GM21390 (cell line): ENCODE measurements around the gene MYO1E.
"Not testable (repeated sequence)": the region's sequence is repeated elsewhere in the genome, so short reads cannot be mapped to it uniquely, and the experiment has no call there.

ENCODE experiments used
- ATAC-seq: cut with Tn5 transposase; IDR thresholded peaks from one replicate; pipeline ENCODE4 v1.9.1; 2021; ENCODE audit not compliant: unreplicated experiment

MYO1E gene

DNA sequence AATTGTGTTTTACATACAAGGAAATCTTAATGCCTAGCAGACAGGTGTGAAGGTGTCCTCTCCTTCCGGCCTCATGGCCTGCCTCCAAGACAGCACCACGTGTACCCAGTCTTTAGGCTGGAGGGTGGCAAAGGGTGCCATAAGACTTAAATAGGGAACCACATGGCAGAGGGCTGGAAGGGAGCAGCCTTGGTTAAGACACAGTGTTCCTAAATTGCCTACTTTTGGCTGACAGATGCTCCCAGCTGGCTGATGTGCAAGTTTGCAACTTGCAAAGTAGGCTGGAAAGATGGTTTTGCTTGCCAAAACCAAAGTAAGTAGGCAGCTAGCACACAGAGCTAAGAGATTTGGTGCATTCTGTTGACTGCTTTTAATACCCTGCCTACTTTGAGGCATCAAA is 222.5 kb downstream of the MYO1E start:
- no peak for ATAC-seq

DNA sequence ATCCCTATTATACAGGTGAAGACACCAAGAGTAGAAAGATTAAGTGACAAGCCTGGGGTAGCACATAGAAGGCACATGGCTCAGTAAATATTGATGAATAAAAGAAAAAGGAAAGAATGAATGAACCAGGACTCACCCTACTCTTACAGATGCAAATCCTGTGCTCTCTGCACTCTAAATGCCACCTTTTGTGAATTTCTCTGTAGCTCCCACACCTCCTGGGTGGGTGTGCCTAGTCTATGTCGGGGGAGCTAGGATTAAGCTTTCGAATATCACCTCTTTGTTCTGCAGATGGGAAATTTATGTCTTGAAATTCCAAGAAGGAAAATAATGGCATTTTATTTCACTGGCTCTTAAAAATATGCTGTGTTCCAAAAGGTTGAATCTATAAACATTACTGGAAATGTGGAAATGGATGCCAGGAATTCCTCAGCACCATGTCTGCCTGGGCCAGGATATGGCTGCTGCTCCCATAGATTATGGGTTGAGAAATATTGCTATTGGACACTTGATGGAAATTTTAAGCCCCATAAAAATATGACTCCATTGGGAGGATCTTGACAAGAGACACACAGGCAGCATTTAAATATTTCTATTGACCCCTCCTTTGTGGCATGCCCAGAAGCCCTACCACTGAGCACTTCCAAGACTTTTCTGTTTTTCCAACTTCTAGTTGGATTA is 224.4 kb downstream of the MYO1E start:
- ATAC-seq, result no peak

DNA sequence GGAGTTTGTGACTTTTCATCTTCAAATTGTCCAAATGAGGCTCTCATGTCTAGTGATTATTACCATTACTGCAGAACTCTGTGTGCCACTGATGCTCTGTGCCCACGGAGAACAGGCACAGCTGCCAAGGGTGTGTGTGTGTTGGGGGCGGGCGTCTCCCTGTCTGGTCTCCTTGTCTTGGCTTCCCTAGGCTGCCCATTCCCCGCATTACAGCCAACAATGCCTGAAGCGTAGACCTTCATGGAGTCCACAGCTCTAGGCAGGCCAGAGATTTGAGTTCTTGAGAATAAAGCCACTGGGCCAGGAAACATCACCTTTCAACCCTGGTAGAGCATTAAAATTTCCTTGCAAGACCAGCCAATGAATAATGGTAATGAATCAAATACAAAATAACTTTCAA is 225.0 kb downstream of the MYO1E start:
- ATAC-seq, result no peak

DNA sequence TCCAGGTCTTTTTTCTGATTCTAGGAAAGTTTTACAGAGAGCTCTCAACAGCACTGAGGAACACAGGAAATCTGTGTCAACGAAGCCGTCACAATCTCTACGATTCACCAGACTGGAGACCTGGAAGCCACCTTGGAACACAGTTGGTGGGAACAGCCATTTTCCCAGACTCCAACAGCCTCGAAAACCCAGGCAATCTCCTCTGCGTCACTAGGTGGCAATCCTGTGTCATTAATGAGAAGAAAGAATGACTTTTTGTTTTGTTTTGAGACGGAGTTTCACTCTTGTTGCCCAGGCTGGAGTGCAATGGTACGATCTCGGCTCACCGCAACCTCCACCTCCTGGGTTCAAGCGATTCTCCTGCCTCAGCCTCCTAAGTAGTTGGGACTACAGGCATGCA is 228.1 kb downstream of the MYO1E start:
- ATAC-seq, result not testable (repeated sequence)

DNA sequence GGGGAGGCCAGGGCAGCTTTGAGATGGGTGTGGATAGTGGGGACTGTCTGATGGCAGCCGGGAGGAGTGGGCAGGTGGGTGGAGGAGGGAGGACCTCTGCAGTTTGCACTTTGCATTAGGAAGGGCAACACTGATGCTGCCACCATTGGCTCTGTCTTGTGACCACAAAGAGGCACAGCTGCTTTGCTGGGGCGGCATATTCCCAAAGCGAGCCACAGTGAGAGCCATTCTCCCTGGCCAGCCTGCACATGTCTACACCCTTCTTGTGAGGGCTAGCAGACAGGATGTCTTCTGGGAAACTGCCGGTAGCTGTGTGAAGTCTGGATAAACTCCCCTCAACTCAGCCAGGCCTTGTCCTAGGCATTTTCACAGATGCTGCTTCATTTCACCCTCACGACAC is 229.4 kb downstream of the MYO1E start:
- ATAC-seq, result no peak

DNA sequence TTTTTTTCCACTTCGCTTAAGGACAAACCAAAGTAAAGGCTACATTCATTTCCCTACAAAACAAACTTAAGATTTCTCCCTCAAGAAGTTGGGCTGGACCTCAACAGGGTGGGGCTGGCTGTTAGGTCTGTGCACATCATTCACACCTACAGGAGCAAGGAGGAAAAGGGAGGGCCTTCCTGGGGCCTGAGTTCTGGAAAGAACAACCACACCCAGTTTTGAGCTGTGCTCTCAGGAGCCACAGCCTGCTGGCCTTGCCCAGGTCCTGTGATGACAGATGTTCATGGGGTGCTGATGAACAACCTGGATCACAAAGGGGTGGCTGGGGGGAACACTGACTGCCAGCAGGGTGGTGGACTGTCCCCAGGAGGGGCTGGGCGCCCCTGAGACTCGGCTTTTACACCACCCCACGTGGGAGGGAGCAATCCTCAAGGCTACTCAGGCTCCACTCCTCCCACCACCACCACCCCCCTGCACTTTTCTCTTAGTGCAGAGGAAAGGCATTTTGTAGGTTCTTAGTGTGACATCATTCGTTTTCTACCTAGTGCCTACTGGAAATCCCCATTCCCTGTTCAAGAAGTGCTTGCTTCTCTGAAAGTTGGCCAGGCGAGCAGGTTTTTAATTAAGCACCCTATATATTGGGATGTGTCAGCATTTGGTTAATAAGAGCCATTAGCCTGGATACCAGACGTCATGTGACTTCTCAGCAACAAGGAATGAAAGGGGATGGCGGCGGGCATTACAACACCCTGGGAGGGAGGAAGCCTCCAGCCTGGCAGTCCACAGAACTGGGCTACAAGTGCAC is 232.0 kb downstream of the MYO1E start:
- ATAC-seq, result no peak

DNA sequence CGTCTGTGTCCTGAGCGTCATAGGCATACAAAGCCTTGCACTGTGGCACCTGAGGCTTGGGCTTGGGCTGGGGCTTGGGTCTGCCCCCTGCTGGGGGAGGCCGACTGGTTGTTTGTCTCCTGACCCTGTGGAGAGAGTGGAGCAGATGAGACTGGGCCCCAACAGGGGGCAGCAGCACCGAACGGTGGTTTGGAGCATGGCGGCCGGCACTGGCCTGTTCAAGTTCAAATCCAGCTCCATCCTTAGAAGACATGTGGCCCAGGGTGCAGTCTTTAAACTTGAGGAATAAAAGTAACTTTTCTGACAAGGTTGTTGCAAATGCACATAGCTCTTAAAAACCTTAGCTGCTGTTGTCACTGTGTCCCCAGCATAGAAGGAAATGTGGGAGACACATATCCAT is 234.4 kb downstream of the MYO1E start:
- peak; percentile 64 for ATAC-seq

DNA sequence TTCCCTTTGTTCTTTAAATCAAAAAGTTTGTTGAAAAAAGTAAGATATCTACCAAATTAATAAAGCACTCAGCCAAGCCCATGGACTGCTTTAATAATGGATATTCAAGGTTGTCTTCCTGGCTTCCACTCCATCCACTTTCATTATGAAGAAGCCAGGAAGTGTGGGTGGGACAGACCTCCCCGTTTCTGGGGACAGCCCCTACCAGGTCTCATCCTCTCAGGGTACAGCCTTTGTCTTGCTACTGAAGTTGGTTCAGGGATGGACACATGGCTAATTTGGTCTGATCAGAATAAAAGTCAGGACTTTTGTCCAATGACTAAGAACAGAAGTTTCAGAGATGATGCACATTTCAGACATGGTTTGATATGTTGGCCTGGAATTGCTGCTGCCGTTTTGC is 235.1 kb downstream of the MYO1E start:
- no peak for ATAC-seq

DNA sequence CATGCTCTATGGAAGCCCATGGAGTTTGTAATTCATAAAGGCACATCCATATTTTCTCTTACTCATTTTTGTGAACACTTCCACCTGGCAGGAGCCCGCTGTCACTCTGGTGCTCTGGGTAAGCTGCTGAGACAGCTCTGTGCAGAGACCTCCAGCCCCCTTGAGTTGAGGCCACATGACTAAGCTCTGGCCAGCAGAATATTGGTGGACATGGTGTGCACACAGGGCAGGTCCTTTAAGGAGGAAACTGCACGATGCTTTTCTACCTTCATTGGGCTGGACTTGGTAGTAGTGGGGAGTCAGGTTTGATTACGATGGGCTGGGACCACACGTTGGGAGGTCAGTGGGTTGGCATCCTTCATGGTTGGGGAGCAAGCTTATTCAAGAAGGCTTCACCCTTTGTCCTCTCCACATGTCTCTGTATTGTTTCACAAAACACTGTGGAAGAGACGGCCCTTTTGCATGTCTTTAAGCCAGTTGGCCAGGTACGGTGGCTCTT is 238.7 kb downstream of the MYO1E start:
- ATAC-seq, result no peak

DNA sequence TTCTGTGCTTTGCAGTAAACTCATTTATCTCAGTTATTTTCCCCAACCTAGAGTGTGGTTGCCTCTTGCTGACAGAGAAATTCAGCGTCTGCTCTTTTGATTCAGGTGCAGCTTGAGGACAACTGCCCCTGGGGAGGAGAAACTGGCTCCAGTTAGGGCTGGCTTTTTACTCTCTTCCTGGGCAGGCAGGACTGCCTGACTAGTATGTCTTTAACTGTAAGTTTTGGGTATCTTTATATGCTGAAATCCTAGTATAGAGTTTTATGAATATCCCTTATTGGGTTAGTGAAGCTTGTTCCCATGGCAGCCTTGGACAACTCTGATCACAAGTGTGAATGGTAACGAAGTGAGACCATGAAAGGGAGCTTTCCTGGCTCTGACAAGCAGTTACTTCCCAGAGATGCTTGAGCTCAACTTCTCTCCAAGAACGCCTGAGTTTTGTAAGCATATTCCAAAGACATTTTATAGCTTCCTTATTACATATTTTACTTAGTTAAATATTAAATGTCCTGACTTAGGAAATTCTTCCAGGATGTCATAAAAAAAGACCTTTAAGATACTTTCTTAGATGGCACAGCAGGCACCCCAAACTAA is 240.6 kb downstream of the MYO1E start:
- ATAC-seq, result no peak

DNA sequence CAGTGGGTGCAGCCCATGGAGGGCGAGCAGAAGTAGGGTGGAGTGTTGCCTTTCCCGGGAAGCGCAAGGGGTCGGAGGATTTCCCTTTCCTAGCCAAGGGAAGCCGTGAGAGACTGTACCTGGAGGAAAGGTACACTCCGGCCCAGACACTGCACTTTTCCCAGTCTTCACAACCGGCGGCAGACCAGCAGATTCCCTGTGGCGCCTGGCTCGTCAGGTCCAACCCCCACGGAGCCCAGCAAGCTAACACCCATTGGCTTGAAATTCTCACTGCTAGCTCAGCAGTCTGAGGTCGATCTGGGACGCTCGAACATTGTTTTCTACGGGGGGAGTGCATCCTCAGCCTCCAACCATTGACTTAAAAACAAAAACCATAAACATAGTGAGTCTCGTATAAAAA is 241.2 kb downstream of the MYO1E start:
- ATAC-seq, result no peak

DNA sequence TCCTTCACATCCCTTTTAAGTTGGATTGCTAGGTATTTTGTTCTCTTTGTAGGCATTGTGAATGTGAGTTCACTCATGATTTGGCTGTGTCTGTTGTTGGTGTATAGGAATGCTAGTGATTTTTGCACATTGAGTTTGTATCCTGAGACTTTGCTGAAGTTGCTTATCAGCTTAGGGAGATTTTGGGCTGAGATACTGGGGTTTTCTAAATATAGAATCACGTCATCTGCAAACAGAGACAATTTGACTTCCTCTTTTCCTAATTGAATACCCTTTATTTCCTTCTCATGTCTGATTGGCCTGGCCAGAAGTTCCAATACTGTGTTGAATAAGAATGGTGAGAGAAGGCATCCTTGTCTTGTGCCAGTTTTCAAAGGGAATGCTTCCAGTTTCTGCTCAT is 245.4 kb downstream of the MYO1E start:
- not testable (repeated sequence) for ATAC-seq

DNA sequence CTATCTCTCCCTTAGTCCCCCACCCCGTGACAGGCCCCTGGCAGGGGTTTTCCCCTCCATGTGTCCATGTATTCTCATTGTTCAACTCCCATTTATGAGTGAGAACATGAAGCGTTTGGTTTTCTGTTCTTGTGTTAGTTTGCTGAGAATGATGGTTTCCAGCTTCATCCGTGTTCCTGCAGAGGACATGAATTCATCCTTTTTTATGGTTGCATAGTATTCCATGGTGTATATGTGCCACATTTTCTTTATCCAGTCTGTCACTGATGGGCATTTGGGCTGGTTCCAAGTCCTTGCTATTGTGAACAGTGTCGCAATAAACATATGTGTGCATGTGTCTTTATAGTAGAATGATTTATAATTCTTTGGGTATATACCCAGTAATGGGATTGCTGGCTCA is 247.0 kb downstream of the MYO1E start:
- not testable (repeated sequence) for ATAC-seq

DNA sequence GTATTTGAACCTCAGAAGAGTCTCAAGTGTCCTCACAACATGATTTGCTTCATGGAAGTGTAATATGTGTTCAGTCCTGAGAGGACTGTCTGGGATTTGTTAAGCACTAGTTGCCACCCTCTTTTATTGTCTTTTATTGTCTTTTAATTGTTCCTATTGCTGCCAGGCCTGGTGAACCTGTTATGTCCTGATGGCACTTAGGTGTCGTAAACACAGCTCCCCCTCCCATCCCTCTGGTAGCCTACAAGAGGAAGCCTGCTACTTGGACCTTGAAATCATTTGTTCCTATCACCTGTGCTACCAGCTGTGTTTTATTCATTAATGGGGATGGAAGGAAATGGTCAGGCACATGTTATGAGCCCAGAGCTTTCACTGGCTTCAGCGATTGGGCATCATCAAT is 248.4 kb downstream of the MYO1E start:
- no peak for ATAC-seq

DNA sequence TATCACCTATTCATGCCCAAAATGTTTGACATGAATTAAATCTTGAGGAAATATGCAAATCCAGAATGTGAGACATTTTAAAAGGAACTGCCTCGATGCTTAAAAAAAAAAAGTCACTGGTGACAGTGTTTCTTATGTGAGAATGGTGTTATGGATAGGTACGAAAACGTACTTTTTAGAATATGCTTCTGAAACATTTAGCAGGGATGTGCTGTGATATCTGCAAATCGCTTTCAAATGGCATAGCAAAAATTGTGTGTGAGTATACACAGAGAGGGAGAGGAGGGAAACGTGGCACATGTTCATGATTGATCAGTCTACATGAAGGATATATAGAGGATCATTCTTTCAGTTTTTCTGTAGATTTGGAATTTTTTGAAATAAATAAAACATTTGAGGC is 251.7 kb downstream of the MYO1E start:
- ATAC-seq, result no peak

DNA sequence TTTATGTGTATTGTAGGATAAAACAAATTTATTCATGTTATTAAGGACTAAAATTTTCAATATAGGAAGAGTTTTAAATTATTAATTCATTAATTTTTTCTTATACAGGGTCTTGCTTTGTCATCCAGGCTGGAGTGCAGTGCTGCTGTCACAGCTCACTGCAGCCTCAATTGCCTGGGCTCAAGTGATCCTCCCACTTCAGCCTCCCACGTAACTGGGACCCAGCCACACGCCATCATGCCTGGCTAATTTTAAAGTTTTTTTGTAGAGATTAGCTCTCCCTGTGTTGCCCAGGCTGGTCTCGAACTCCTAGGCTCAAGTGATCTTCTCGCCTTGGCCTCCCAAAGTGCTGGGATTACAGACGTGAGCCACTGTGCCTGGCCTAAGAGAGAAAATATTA is 253.0 kb downstream of the MYO1E start:
- ATAC-seq, result no peak

DNA sequence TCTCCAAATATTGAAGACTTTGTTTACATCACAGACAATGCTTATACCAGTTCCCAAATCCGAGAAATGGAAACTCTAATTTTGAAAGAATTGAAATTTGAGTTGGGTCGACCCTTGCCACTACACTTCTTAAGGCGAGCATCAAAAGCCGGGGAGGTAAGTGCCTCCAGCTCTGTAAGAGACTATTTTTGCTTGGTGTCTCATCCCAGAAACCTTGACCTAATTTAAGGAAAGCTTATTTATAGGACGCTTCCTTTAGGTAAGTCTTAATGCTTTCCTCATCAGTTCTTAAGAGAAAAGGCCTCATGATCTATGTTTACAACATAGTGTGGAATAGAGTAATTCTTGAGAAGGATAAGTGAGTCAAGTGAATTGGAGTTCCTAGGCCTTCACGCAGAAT is 255.9 kb downstream of the MYO1E start:
- ATAC-seq, result no peak

DNA sequence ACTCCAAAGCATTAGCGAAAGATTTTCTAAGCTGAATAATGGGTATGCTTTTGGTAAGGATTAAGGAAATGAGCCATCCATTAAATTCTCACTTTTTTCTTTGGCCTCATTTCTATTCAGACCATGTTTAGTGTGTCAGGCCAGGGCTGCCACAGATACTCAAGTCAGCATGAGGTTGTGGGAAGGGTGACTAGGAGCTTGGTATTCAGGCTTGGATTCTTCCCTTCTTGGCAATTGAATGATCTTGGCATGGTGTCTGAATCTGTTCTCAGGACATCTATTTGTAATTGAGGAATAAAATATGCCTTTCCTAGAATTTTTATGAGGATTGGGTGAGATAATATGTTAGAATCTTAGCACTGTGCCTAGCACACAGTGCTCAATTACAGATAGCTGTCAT is 256.5 kb downstream of the MYO1E start:
- ATAC-seq, result no peak

DNA sequence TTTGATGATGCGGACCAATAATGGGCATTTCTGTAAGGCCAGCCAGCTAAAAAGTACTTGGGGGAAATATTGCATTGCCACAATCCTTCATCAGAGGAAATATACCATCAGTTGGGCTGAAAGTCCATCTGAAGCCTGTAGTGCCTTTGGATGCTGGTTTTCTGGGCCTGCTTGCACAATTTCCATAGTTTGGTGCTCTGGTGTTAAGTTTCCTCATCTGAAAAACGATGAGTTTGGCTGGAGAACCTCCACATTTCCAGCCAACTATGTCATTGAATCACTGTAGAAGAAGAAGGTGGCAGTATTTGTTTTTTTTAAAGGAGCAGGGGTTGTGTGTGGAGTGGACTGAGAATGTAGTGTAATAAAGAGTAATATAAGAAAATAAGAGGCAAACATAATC is 257.6 kb downstream of the MYO1E start:
- ATAC-seq, result no peak

DNA sequence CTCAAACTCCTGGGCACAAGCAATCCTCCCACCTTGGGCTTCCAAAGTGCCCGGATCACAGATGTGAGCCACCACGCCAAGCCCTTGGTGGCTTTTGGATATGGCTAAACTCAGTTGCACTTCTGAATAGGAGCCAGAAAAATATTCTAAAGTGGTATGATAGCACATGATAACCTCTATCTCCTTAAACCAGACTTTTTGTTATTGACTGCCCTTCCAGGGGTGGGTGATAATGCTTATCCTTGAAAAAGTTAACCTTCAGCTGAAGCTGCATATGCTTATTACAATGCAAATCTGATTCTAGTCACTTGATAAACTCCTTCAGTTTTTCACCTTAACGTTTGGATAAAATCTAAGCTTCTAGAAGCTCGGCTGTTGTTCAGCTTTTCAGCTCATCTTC is 261.4 kb downstream of the MYO1E start:
- ATAC-seq, result no peak

DNA sequence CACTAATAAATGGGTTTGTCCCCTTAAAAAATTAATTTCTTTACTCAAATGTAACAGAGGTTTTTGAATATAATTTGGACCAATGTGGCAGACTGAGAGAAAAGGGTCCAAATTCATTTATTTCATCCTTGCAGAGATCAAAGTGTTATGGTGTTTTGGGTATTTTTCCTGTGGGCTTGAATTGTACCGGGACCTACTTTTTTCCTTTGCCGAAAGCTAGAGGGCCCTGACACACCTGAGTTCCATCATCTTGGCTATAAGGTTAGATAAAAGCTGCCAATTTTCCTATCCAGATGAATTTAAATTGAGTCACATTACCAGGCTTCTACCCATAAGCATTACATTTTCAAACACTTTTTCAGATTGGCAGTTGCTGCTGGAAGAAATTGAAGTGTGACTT is 266.8 kb downstream of the MYO1E start:
- ATAC-seq, result no peak
